Caco-2 (cell line): ENCODE results near the gene PER2. TPM values are rescaled to one million over a fixed set of nuclear protein-coding genes. Genes with fewer than 3 reads are reported as not detected.

Experiments used
- BruUV-seq: library from RNA; stranded (reverse); fragments of 400-500 nt; replicated peaks from 2 replicates; lab custom pipeline; 2021; lab: Mats Ljungman, UMichigan
- CTCF ChIA-PET: fragments of 300-600 bp; sonication (Branson Sonifier 250); formaldehyde crosslinking; loops from one replicate; lab custom pipeline; 2022; ENCODE audit warnings: antibody characterized with exemption; lab: Charles Lee
- POLR2A ChIA-PET: fragments of 300-600 bp; sonication (Branson Sonifier 250); formaldehyde crosslinking; loops from one replicate; lab custom pipeline; 2022; ENCODE audit warnings: antibody characterized with exemption; lab: Charles Lee
- DNase-seq, 2 experiments: peaks; one replicate each; pipeline versions ENCODE4 v3.0.0 to v3.0.0-alpha.2; 2020 to 2022
- H3K27me3 ChIP-seq: replicated peaks from 2 replicates; pipeline ENCODE4 v1.6.0; 2011; ENCODE audit warnings: low read length; ENCODE audit not compliant: control insufficient read depth, insufficient read depth
- H3K36me3 ChIP-seq: 2 replicates; pipeline ENCODE4 v1.5.1; 2011; ENCODE audit warnings: low read length; ENCODE audit not compliant: control insufficient read depth, insufficient read depth
- H3K4me1 ChIP-seq: fragments of 250-450 bp; sonication (Bioruptor Pico); 2 replicates; pipeline ENCODE4 v1.5.1; 2020; ENCODE audit warnings: mild to moderate bottlenecking
- H3K4me3 ChIP-seq: 2 replicates; pipeline ENCODE4 v1.5.1; 2011; ENCODE audit warnings: low read depth, mild to moderate bottlenecking, control low read depth, low read length
- H3K9me3 ChIP-seq: fragments of 250-450 bp; sonication (Bioruptor Pico); 2 replicates; pipeline ENCODE4 v1.5.1; 2020; ENCODE audit warnings: mild to moderate bottlenecking, moderate library complexity
- H3K27ac Mint-ChIP-seq: one replicate; pipeline ENCODE4 v1.8.0; 2022; ENCODE audit warnings: mixed read lengths; ENCODE audit not compliant: unreplicated experiment
- H3K27me3 Mint-ChIP-seq: one replicate; pipeline ENCODE4 v1.8.0; 2022; ENCODE audit warnings: mixed read lengths; ENCODE audit not compliant: insufficient read depth, unreplicated experiment
- H3K36me3 Mint-ChIP-seq: one replicate; pipeline ENCODE4 v1.8.0; 2022; ENCODE audit warnings: mild to moderate bottlenecking, mixed read lengths; ENCODE audit not compliant: insufficient read depth, unreplicated experiment
- H3K4me1 Mint-ChIP-seq: one replicate; pipeline ENCODE4 v1.8.0; 2022; ENCODE audit warnings: low read depth, mixed read lengths; ENCODE audit not compliant: unreplicated experiment
- H3K4me3 Mint-ChIP-seq: one replicate; pipeline ENCODE4 v1.8.0; 2022; ENCODE audit warnings: mild to moderate bottlenecking, moderate library complexity, mixed read lengths; ENCODE audit not compliant: unreplicated experiment
- H3K9me3 Mint-ChIP-seq: one replicate; pipeline ENCODE4 v1.8.0; 2022; ENCODE audit warnings: mixed read lengths; ENCODE audit not compliant: unreplicated experiment
- intact Hi-C: fragments of 100-400 bp; cut with micrococcal nuclease; formaldehyde crosslinking; loops from one replicate; pipeline ENCODE4 v1.10.0; 2022; ENCODE audit not compliant: unreplicated experiment
- total RNA-seq: library from RNA; stranded (reverse); gene quantifications from 2 replicates; pipeline ENCODE4 v1.2.3, GENCODE V29; 2022
- TF ChIP-seq, protein P1 (sequence below), 2 experiments: fragments of 200-600 bp in 1 of 2; IDR thresholded peaks; 1 replicate in 1 of 2; 2 replicates in 1 of 2; pipeline versions ENCODE4 v1.5.1 to v1.8.0; 2011 to 2022; ENCODE audit warnings: antibody characterized with exemption in 1 of 2, control low read depth in 1 of 2, inconsistent platforms in 1 of 2, low read depth in 1 of 2, low read length in 1 of 2, mild to moderate bottlenecking in 1 of 2, moderate library complexity in 1 of 2; ENCODE audit not compliant: insufficient read depth in 1 of 2, severe bottlenecking in 1 of 2, unreplicated experiment in 1 of 2

The PER2 gene
- total RNA-seq, 1 experiment from 2014 or later = 12.2 TPM

DNA sequence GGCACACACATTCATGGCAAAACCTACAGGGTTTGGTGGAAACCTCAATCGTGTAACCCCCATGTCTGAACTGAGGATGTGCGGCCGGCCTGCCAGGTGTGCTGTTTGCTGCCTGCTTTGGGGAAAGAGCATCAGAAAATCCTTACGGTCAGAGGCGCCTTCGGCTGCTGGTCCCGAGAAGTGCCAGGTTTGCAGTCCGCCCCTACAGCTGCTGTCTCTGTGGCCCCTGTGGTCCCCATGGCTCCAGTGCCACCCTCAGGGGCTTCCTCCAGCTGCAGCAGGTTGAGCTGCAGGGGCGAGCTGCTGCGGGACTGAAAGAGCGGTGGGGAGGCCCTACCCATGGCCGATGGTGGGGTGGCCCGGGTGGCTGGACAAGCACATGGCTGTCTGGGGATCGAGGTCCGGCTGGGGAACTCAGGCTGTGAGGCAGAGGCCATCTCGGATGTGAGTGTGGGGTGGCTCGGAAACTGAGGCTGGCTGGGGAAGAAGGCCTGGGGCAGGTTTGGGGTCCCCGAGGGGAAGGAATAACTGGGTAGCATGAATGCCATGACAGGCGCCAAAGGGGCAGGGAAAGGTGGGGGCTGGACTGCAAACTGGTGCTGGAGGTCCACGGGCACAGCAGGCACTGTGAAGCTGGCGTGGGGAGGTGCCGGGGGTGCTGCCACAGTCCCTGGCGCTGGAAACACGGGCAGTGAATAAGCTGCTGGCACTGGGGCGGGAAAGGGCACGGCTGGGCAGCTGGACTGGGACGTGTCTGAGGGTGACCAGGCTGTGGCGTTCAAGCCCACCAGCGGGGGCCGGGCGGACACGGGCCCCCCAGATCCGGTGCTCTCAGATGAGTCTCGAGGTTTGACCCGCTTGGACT, 35.4 kb downstream of the PER2 start:
- Mint-ChIP-seq H3K27ac (no peak overlapping the region), H3K27me3 (no peaks in the 10 kb centered on the region), H3K4me1 (no peaks in the 10 kb centered on the region), H3K9me3 (no peaks in the 10 kb centered on the region), H3K4me3 (no peak overlapping the region), H3K36me3 (peaks cover 16% of the 10 kb centered on the region)
- no peaks in the 10 kb centered on the region; the same call in 1 of the 2 replicates for H3K36me3 ChIP-seq
- CTCF ChIA-PET = interaction anchor here (1.5 kb wide), 1 partner anchor 10 kb away, joined by 4 read pairs; no protein-coding TSS in a partner anchor
- intact Hi-C loops = no loop called here
- H3K4me1 ChIP-seq = no peaks in the 10 kb centered on the region
- DNase-seq = no peak
- H3K9me3 ChIP-seq = no peaks in the 10 kb centered on the region
- H3K4me3 ChIP-seq = no peak overlapping the region
- BruUV-seq = no TSS peak
- TF ChIP-seq, protein P1, sequence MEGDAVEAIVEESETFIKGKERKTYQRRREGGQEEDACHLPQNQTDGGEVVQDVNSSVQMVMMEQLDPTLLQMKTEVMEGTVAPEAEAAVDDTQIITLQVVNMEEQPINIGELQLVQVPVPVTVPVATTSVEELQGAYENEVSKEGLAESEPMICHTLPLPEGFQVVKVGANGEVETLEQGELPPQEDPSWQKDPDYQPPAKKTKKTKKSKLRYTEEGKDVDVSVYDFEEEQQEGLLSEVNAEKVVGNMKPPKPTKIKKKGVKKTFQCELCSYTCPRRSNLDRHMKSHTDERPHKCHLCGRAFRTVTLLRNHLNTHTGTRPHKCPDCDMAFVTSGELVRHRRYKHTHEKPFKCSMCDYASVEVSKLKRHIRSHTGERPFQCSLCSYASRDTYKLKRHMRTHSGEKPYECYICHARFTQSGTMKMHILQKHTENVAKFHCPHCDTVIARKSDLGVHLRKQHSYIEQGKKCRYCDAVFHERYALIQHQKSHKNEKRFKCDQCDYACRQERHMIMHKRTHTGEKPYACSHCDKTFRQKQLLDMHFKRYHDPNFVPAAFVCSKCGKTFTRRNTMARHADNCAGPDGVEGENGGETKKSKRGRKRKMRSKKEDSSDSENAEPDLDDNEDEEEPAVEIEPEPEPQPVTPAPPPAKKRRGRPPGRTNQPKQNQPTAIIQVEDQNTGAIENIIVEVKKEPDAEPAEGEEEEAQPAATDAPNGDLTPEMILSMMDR (IDR thresholded peaks at IDR 0.05; ENCODE audit: insufficient read depth in 1 of 2, low read depth in 1 of 2, low read length in 1 of 2, severe bottlenecking in 1 of 2, unreplicated experiment in 1 of 2) = no peak
- POLR2A ChIA-PET = no interaction called here
- H3K27me3 ChIP-seq = no peaks in the 10 kb centered on the region

DNA sequence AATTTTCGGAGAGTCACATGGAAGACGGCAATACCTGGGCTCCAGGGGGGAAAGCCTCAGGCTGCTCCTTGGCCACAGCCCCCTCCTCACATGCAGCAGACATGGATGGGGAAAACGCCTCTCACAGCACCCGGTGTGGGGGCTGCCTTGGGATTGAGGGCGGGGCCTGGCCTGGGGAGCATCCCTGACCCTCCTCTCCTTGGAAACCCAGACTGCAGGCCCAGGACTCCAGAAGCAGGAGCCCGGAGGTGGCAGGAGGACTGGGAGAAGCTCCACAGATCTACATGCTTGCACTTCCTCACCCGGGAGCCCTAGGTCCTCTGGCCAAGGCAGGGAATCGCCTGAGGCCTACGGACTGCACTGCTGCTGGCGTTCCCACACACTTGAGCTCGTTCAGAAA, 36.4 kb downstream of the PER2 start:
- Mint-ChIP-seq H3K9me3 (no peaks in the 10 kb centered on the region), H3K27me3 (no peaks in the 10 kb centered on the region), H3K4me3 (no peak overlapping the region), H3K36me3 (peaks cover 16% of the 10 kb centered on the region), H3K4me1 (no peaks in the 10 kb centered on the region), H3K27ac (no peak overlapping the region)
- ChIA-PET CTCF (no interaction called here), POLR2A (no interaction called here)
- Histone ChIP-seq H3K9me3 (no peaks in the 10 kb centered on the region), H3K4me3 (no peak overlapping the region), H3K4me1 (no peaks in the 10 kb centered on the region), H3K27me3 (no peaks in the 10 kb centered on the region), H3K36me3 (no peaks in the 10 kb centered on the region; the same call in 1 of the 2 replicates)
- no peak for DNase-seq
- TF ChIP-seq, protein P1 (IDR thresholded peaks at IDR 0.05; ENCODE audit: insufficient read depth in 1 of 2, low read depth in 1 of 2, low read length in 1 of 2, severe bottlenecking in 1 of 2, unreplicated experiment in 1 of 2) = no peak
- no TSS peak for BruUV-seq
- intact Hi-C loops = no loop called here

DNA sequence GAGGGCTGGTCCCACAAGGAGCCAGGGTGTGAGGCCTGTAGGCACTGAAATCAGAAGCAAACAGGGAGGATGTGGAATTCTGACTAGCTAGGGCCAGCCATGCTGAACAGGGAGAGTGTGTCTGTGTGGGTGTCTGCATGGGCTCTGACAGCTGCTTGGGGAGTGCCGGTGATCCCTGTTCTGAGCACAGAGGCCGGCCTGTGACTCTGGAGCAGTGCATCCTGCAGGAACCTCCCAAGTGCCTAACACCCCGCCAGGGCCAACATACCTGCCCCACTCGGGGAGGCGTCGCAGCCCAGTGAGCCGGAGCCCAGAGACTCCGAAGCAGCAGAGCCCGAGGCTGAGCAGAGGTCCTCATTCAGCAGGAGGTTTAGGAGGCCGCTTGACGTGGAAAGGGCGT, 37.1 kb downstream of the PER2 start:
- no peaks in the 10 kb centered on the region for H3K9me3 Mint-ChIP-seq
- Histone ChIP-seq H3K36me3 (no peaks in the 10 kb centered on the region; the same call in 1 of the 2 replicates), H3K4me3 (no peak overlapping the region), H3K9me3 (no peaks in the 10 kb centered on the region), H3K4me1 (no peaks in the 10 kb centered on the region), H3K27me3 (no peaks in the 10 kb centered on the region)
- H3K36me3 Mint-ChIP-seq = peaks cover 13% of the 10 kb centered on the region
- H3K27ac Mint-ChIP-seq = no peak overlapping the region
- intact Hi-C loops = no loop called here
- H3K27me3 Mint-ChIP-seq = no peaks in the 10 kb centered on the region
- ChIA-PET CTCF (no interaction called here), POLR2A (no interaction called here)
- DNase-seq = no peak
- H3K4me1 Mint-ChIP-seq = no peaks in the 10 kb centered on the region
- H3K4me3 Mint-ChIP-seq = no peak overlapping the region
- TF ChIP-seq, protein P1 (IDR thresholded peaks at IDR 0.05; ENCODE audit: insufficient read depth in 1 of 2, low read depth in 1 of 2, low read length in 1 of 2, severe bottlenecking in 1 of 2, unreplicated experiment in 1 of 2) = no peak
- no TSS peak for BruUV-seq
